Measurements from ENCODE around the gene SRGAP1.
"Not testable (repeated sequence)": the region's sequence is repeated elsewhere in the genome, so short reads cannot be mapped to it uniquely, and the experiment has no call there.

The SRGAP1 gene

GRCh38 chr12:64124511-64125197, 280.2 kb downstream of the SRGAP1 start:
- Histone ChIP-seq H3K4me1 (ENCODE audit: control insufficient read depth, insufficient read depth, low read length, unreplicated experiment) (peaks cover 9% of the 10 kb centered on the region), H2AFZ (ENCODE audit: low read length, unreplicated experiment) (no peak overlapping the region), H3K79me2 (ENCODE audit: control insufficient read depth, insufficient read depth, low read length, unreplicated experiment) (no peaks in the 10 kb centered on the region), H3K4me3 (ENCODE audit: low read depth, low read length) (no peak overlapping the region), H3K36me3 (ENCODE audit: insufficient read depth, low read length) (peaks cover 26% of the 10 kb centered on the region), H3K27me3 (ENCODE audit: insufficient read depth, low read length) (no peaks in the 10 kb centered on the region), H3K27ac (ENCODE audit: low read depth, low read length) (no peak overlapping the region)

- Histone ChIP-seq H3K79me2 (ENCODE audit: control insufficient read depth, insufficient read depth, low read length, unreplicated experiment) (no peaks in the 10 kb centered on the region), H3K4me3 (ENCODE audit: low read depth, low read length) (no peak overlapping the region), H3K27ac (ENCODE audit: low read depth, low read length) (no peak overlapping the region), H2AFZ (ENCODE audit: low read length, unreplicated experiment) (no peak overlapping the region), H3K4me1 (ENCODE audit: control insufficient read depth, insufficient read depth, low read length, unreplicated experiment) (peaks cover 9% of the 10 kb centered on the region), H3K27me3 (ENCODE audit: insufficient read depth, low read length) (no peaks in the 10 kb centered on the region), H3K36me3 (ENCODE audit: insufficient read depth, low read length) (peaks cover 34% of the 10 kb centered on the region)
These were observed 281.4 kb downstream of the SRGAP1 start for GRCh38 chr12:64125913-64126312.

GRCh38 chr12:64127811-64128210, 283.3 kb downstream of the SRGAP1 start:
- H3K36me3 ChIP-seq (ENCODE audit: insufficient read depth, low read length): peaks cover 38% of the 10 kb centered on the region
- no peaks in the 10 kb centered on the region for H3K27me3 ChIP-seq (ENCODE audit: insufficient read depth, low read length)
- no peak overlapping the region for H3K4me3 ChIP-seq (ENCODE audit: low read depth, low read length)
- H3K27ac ChIP-seq (ENCODE audit: low read depth, low read length): no peak overlapping the region
- H3K4me1 ChIP-seq (ENCODE audit: control insufficient read depth, insufficient read depth, low read length, unreplicated experiment): peaks cover 9% of the 10 kb centered on the region
- H3K79me2 ChIP-seq (ENCODE audit: control insufficient read depth, insufficient read depth, low read length, unreplicated experiment): no peaks in the 10 kb centered on the region
- H2AFZ ChIP-seq (ENCODE audit: low read length, unreplicated experiment): no peak overlapping the region

- Histone ChIP-seq H3K36me3 (ENCODE audit: insufficient read depth, low read length) (peaks cover 40% of the 10 kb centered on the region), H3K4me1 (ENCODE audit: control insufficient read depth, insufficient read depth, low read length, unreplicated experiment) (peaks cover 9% of the 10 kb centered on the region), H3K27me3 (ENCODE audit: insufficient read depth, low read length) (no peaks in the 10 kb centered on the region), H3K79me2 (ENCODE audit: control insufficient read depth, insufficient read depth, low read length, unreplicated experiment) (no peaks in the 10 kb centered on the region), H3K27ac (ENCODE audit: low read depth, low read length) (no peak overlapping the region), H2AFZ (ENCODE audit: low read length, unreplicated experiment) (no peak overlapping the region), H3K4me3 (ENCODE audit: low read depth, low read length) (no peak overlapping the region)
These were observed 283.9 kb downstream of the SRGAP1 start for GRCh38 chr12:64128366-64128765.

GRCh38 chr12:64130476-64130875, 286.0 kb downstream of the SRGAP1 start:
- H3K79me2 ChIP-seq (ENCODE audit: control insufficient read depth, insufficient read depth, low read length, unreplicated experiment); H3K27me3 ChIP-seq (ENCODE audit: insufficient read depth, low read length); H3K4me1 ChIP-seq (ENCODE audit: control insufficient read depth, insufficient read depth, low read length, unreplicated experiment); H3K4me3 ChIP-seq (ENCODE audit: low read depth, low read length); H2AFZ ChIP-seq (ENCODE audit: low read length, unreplicated experiment); H3K27ac ChIP-seq (ENCODE audit: low read depth, low read length): not testable (repeated sequence)
- H3K36me3 ChIP-seq (ENCODE audit: insufficient read depth, low read length): peaks cover 49% of the 10 kb centered on the region

- not testable (repeated sequence) for H2AFZ ChIP-seq (ENCODE audit: low read length, unreplicated experiment); H3K79me2 ChIP-seq (ENCODE audit: control insufficient read depth, insufficient read depth, low read length, unreplicated experiment); H3K4me3 ChIP-seq (ENCODE audit: low read depth, low read length); H3K27me3 ChIP-seq (ENCODE audit: insufficient read depth, low read length); H3K27ac ChIP-seq (ENCODE audit: low read depth, low read length); H3K4me1 ChIP-seq (ENCODE audit: control insufficient read depth, insufficient read depth, low read length, unreplicated experiment)
- peaks cover 55% of the 10 kb centered on the region for H3K36me3 ChIP-seq (ENCODE audit: insufficient read depth, low read length)
These were observed 287.0 kb downstream of the SRGAP1 start for GRCh38 chr12:64131456-64131855.

GRCh38 chr12:64132672-64133071, 288.2 kb downstream of the SRGAP1 start:
- H3K27me3 ChIP-seq (ENCODE audit: insufficient read depth, low read length); H3K79me2 ChIP-seq (ENCODE audit: control insufficient read depth, insufficient read depth, low read length, unreplicated experiment); H3K27ac ChIP-seq (ENCODE audit: low read depth, low read length); H3K4me3 ChIP-seq (ENCODE audit: low read depth, low read length); H2AFZ ChIP-seq (ENCODE audit: low read length, unreplicated experiment): not testable (repeated sequence)
- Histone ChIP-seq H3K4me1 (ENCODE audit: control insufficient read depth, insufficient read depth, low read length, unreplicated experiment) (peaks cover 14% of the 10 kb centered on the region), H3K36me3 (ENCODE audit: insufficient read depth, low read length) (peaks cover 47% of the 10 kb centered on the region)

- H3K27ac ChIP-seq (ENCODE audit: low read depth, low read length): peak overlapping the region; percentile 68
- H3K4me1 ChIP-seq (ENCODE audit: control insufficient read depth, insufficient read depth, low read length, unreplicated experiment): peaks cover 14% of the 10 kb centered on the region
- H2AFZ ChIP-seq (ENCODE audit: low read length, unreplicated experiment): no peak overlapping the region
- H3K4me3 ChIP-seq (ENCODE audit: low read depth, low read length): no peak overlapping the region
- no peaks in the 10 kb centered on the region for H3K79me2 ChIP-seq (ENCODE audit: control insufficient read depth, insufficient read depth, low read length, unreplicated experiment)
- H3K27me3 ChIP-seq (ENCODE audit: insufficient read depth, low read length): no peaks in the 10 kb centered on the region
- peaks cover 24% of the 10 kb centered on the region for H3K36me3 ChIP-seq (ENCODE audit: insufficient read depth, low read length)
These were observed 292.6 kb downstream of the SRGAP1 start for GRCh38 chr12:64137117-64137516.

- H2AFZ ChIP-seq (ENCODE audit: low read length, unreplicated experiment): no peak overlapping the region
- peaks cover 14% of the 10 kb centered on the region for H3K4me1 ChIP-seq (ENCODE audit: control insufficient read depth, insufficient read depth, low read length, unreplicated experiment)
- no peaks in the 10 kb centered on the region for H3K79me2 ChIP-seq (ENCODE audit: control insufficient read depth, insufficient read depth, low read length, unreplicated experiment)
- H3K4me3 ChIP-seq (ENCODE audit: low read depth, low read length): no peak overlapping the region
- no peak overlapping the region for H3K27ac ChIP-seq (ENCODE audit: low read depth, low read length)
- H3K36me3 ChIP-seq (ENCODE audit: insufficient read depth, low read length): peaks cover 36% of the 10 kb centered on the region
- no peaks in the 10 kb centered on the region for H3K27me3 ChIP-seq (ENCODE audit: insufficient read depth, low read length)
These were observed 294.5 kb downstream of the SRGAP1 start for GRCh38 chr12:64139021-64139420.

GRCh38 chr12:64142382-64142781, 297.9 kb downstream of the SRGAP1 start:
- peaks cover 36% of the 10 kb centered on the region for H3K36me3 ChIP-seq (ENCODE audit: insufficient read depth, low read length)
- no peaks in the 10 kb centered on the region for H3K27me3 ChIP-seq (ENCODE audit: insufficient read depth, low read length)
- H3K27ac ChIP-seq (ENCODE audit: low read depth, low read length): no peak overlapping the region
- H2AFZ ChIP-seq (ENCODE audit: low read length, unreplicated experiment): no peak overlapping the region
- H3K4me1 ChIP-seq (ENCODE audit: control insufficient read depth, insufficient read depth, low read length, unreplicated experiment): peaks cover 2% of the 10 kb centered on the region
- H3K4me3 ChIP-seq (ENCODE audit: low read depth, low read length): no peak overlapping the region
- H3K79me2 ChIP-seq (ENCODE audit: control insufficient read depth, insufficient read depth, low read length, unreplicated experiment): no peaks in the 10 kb centered on the region

GRCh38 chr12:64142784-64143183, 298.3 kb downstream of the SRGAP1 start:
- Histone ChIP-seq H3K4me1 (ENCODE audit: control insufficient read depth, insufficient read depth, low read length, unreplicated experiment) (no peaks in the 10 kb centered on the region), H3K4me3 (ENCODE audit: low read depth, low read length) (no peak overlapping the region), H3K36me3 (ENCODE audit: insufficient read depth, low read length) (peaks cover 36% of the 10 kb centered on the region), H2AFZ (ENCODE audit: low read length, unreplicated experiment) (no peak overlapping the region), H3K79me2 (ENCODE audit: control insufficient read depth, insufficient read depth, low read length, unreplicated experiment) (no peaks in the 10 kb centered on the region), H3K27ac (ENCODE audit: low read depth, low read length) (no peak overlapping the region), H3K27me3 (ENCODE audit: insufficient read depth, low read length) (no peaks in the 10 kb centered on the region)

Measured in ACC112 (cell line).